ENCODE measurements around the gene PARP14.

Gene PARP14

DNA sequence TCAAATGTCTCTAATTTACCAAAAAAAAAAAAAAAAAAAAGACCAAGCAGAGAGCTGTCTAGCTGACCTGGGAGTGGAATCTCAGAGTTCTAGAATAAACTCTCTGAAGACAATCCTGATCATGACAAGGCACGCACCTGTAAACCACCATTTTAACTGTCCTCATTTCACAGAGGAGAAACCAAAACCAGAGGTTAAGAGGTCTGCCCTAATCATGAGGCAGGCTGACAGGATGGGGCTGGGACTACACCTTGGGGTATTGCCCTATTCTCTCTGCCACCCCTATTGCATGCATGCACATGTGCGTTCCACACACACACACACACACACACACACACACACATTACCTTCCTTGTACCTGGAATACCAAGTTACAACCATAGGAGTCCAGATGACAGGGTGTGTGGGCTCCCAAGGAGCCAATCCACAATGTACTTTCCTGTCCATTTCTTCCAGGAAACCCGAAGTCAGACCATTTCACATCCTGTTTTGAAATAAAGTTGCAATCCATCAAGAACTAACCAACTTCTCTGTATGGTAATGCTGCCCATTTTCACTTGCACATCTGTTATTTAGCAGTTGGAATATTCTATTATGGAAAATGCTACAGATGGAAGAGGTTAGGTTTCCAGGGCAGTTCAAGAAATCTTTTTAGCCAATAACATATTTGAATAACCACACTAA, 78.4 kb downstream of the PARP14 start:
- no peak overlapping the region for H3K4me3 ChIP-seq
- intact Hi-C loops (cut with DNase I; ENCODE audit: low total_unique reads): no loop called here
- TF ChIP-seq CTCF (IDR thresholded peaks at IDR 0.05): no peak
- no peaks in the 10 kb centered on the region for H3K4me1 ChIP-seq
- no peaks in the 10 kb centered on the region for H3K9me3 ChIP-seq
- H3K36me3 ChIP-seq: peaks cover 7 to 23% (median 11%) of the 10 kb centered on the region in 3 donors
- no peaks in the 10 kb centered on the region for H3K27me3 ChIP-seq
- no peak for DNase-seq
- no peak overlapping the region for H3K27ac ChIP-seq

DNA sequence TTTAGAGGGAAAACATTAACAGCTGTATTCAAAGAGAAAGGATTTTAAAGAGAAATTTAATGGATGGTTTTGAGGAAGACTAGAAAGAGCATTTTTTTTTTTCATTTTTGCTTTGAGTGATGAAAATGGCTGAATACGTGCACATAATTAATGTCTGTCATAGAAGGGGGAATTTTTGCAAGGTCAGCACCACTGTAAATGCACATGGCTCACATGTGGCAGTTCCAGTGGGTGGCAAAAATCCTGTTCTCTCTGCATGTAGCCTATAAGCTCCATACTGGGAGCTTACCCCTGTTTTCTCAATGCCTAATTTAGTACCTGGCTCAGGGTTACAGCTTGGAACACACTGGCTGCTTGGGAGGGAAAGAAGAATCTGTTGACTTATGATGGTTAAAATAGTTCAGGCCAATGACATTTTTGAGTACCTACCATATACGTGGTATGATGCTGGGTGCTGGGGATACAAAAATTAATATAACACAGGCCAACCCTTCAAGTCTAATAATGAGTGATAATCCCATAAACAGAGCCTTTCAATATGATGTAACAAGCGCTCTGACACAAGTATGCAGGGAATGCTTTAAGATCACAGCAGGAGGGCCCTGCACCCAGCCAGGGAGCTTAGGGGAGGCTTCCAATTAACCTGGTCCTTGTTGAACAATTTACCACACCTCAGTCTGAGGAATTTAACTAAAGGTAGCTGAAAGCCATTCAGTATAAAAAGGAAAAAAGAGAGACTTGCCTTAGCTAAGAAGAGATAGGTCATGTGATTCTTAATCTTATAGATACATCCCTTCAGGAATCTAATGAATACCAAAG, 80.0 kb downstream of the PARP14 start:
- no peak overlapping the region for H3K4me3 ChIP-seq
- H3K27me3 ChIP-seq: no peaks in the 10 kb centered on the region
- no peaks in the 10 kb centered on the region for H3K9me3 ChIP-seq
- DNase-seq: no peak
- H3K36me3 ChIP-seq: peaks cover 0 to 12% (median 0%) of the 10 kb centered on the region in 3 donors
- H3K27ac ChIP-seq: no peak overlapping the region
- H3K4me1 ChIP-seq: no peaks in the 10 kb centered on the region
- no peak for TF ChIP-seq CTCF (IDR thresholded peaks at IDR 0.05)
- intact Hi-C loops (cut with DNase I; ENCODE audit: low total_unique reads): no loop called here

- H3K4me1 ChIP-seq: no peaks in the 10 kb centered on the region
- no peak for DNase-seq
These were observed 85.8 kb downstream of the PARP14 start for GRCh38 chr3:122766430-122766829.

GRCh38 chr3:122767540-122768372, 87.1 kb downstream of the PARP14 start:
- peaks cover 8 to 21% (median 12%) of the 10 kb centered on the region in 3 donors for H3K36me3 ChIP-seq
- H3K27me3 ChIP-seq: no peaks in the 10 kb centered on the region
- no peak for DNase-seq
- TF ChIP-seq CTCF (IDR thresholded peaks at IDR 0.05): no peak
- intact Hi-C loops (cut with DNase I; ENCODE audit: low total_unique reads): no loop called here
- H3K9me3 ChIP-seq: no peaks in the 10 kb centered on the region
- no peaks in the 10 kb centered on the region for H3K4me1 ChIP-seq
- H3K27ac ChIP-seq: no peak overlapping the region
- no peak overlapping the region for H3K4me3 ChIP-seq

More at GRCh38 chr3:122766430-122766829, 85.8 kb downstream of the PARP14 start:
- no peak overlapping the region for H3K27ac ChIP-seq
- H3K36me3 ChIP-seq: peaks cover 8 to 21% (median 12%) of the 10 kb centered on the region in 3 donors
- H3K27me3 ChIP-seq: no peaks in the 10 kb centered on the region
- intact Hi-C loops (cut with DNase I; ENCODE audit: low total_unique reads): no loop called here
- TF ChIP-seq CTCF (IDR thresholded peaks at IDR 0.05): no peak
- H3K9me3 ChIP-seq: no peaks in the 10 kb centered on the region
- H3K4me3 ChIP-seq: no peak overlapping the region

DNA sequence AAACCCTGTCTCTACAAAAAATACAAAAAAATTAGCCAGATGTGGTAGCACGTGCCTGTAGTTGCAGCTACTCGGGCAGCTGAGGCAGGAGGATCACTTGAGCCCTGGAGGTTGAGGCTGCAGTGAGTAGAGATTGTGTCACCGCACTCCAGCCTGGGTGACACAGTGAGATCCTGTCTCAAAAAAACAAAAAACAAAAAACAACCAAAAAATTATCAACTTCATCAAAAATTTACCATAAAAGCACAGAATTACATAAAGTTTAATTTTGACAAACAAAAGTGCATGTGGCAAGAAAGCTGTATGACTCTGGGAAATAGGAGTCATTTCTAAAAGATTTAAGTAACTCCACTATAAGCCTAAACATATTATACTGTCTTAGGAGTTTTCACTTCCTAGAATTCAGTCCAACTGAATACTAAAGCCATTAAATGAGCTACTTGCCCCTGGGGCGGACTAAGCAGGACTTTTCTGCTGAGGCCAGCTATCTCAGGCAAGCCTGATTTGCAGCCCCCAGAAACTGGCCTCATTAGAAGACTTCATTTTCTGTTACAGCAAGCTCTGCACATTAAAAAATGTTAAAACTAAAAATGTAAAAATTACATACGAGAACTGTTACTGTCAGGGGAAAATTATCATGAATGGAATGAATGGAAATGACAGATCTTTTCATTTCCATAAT, 90.0 kb downstream of the PARP14 start:
- intact Hi-C loops (cut with DNase I; ENCODE audit: low total_unique reads): no loop called here
- Histone ChIP-seq H3K9me3 (no peaks in the 10 kb centered on the region), H3K4me1 (no peaks in the 10 kb centered on the region), H3K36me3 (peaks cover 8 to 30% (median 12%) of the 10 kb centered on the region in 3 donors), H3K4me3 (no peak overlapping the region), H3K27me3 (no peaks in the 10 kb centered on the region), H3K27ac (no peak overlapping the region)
- no peak for DNase-seq
- TF ChIP-seq CTCF (IDR thresholded peaks at IDR 0.05): no peak
